ENCODE measurements around the gene SEMA3A. TPM values are rescaled to one million over a fixed set of nuclear protein-coding genes. Genes with fewer than 3 reads are reported as not detected.
"Not testable (repeated sequence)": the region's sequence is repeated elsewhere in the genome, so short reads cannot be mapped to it uniquely, and the experiment has no call there.

The SEMA3A gene
- total RNA-seq, 1 donor from 2014 or later: 1.7 TPM

GRCh38 chr7:84170646-84171045 is 23.9 kb downstream of the SEMA3A start:
- ATAC-seq: no peak
- intact Hi-C loops (cut with DNase I): no loop called here
- no peak for DNase-seq (ENCODE audit: missing footprints)

GRCh38 chr7:84162584-84162983 is 32.0 kb downstream of the SEMA3A start:
- ATAC-seq (no peak), DNase-seq (ENCODE audit: missing footprints) (no peak)
- intact Hi-C loops (cut with DNase I): no loop called here

GRCh38 chr7:84162125-84162524 is 32.5 kb downstream of the SEMA3A start:
- no peak for DNase-seq (ENCODE audit: missing footprints)
- intact Hi-C loops (cut with DNase I): no loop called here
- ATAC-seq: no peak

- DNase-seq (ENCODE audit: missing footprints) (no peak), ATAC-seq (no peak)
- intact Hi-C loops (cut with DNase I): no loop called here
These were observed 33.2 kb downstream of the SEMA3A start for GRCh38 chr7:84161398-84161797.

- DNase-seq (ENCODE audit: missing footprints) (no peak), ATAC-seq (no peak)
- intact Hi-C loops (cut with DNase I): no loop called here
These were observed 35.2 kb downstream of the SEMA3A start for GRCh38 chr7:84159435-84159834.

- no peak for DNase-seq (ENCODE audit: missing footprints)
- intact Hi-C loops (cut with DNase I): no loop called here
- no peak for ATAC-seq
These were observed 37.4 kb downstream of the SEMA3A start for GRCh38 chr7:84157171-84157570.

- ATAC-seq (no peak), DNase-seq (ENCODE audit: missing footprints) (no peak)
- intact Hi-C loops (cut with DNase I): no loop called here
These were observed 39.4 kb downstream of the SEMA3A start for GRCh38 chr7:84154991-84155781.

GRCh38 chr7:84152995-84153394 is 41.6 kb downstream of the SEMA3A start:
- intact Hi-C loops (cut with DNase I): no loop called here

GRCh38 chr7:84150370-84150769 is 44.2 kb downstream of the SEMA3A start:
- DNase-seq (ENCODE audit: missing footprints); intact Hi-C loops (cut with DNase I); ATAC-seq: not testable (repeated sequence)

More at GRCh38 chr7:84152995-84153394, 41.6 kb downstream of the SEMA3A start:
- DNase-seq (ENCODE audit: missing footprints): no peak
- ATAC-seq: no peak

- no peak for ATAC-seq
- no peak for DNase-seq (ENCODE audit: missing footprints)
- intact Hi-C loops (cut with DNase I): no loop called here
These were observed 45.0 kb downstream of the SEMA3A start for GRCh38 chr7:84149573-84149972.

GRCh38 chr7:84145892-84146291 is 48.7 kb downstream of the SEMA3A start:
- DNase-seq (ENCODE audit: missing footprints) (no peak), ATAC-seq (no peak)
- intact Hi-C loops (cut with DNase I): no loop called here

GRCh38 chr7:84144935-84145334 is 49.7 kb downstream of the SEMA3A start:
- no peak for DNase-seq (ENCODE audit: missing footprints)
- intact Hi-C loops (cut with DNase I): no loop called here
- no peak for ATAC-seq

GRCh38 chr7:84144480-84144879 is 50.1 kb downstream of the SEMA3A start:
- intact Hi-C loops (cut with DNase I): no loop called here
- ATAC-seq (no peak), DNase-seq (ENCODE audit: missing footprints) (no peak)

GRCh38 chr7:84142726-84143125 is 51.9 kb downstream of the SEMA3A start:
- intact Hi-C loops (cut with DNase I): no loop called here
- no peak for DNase-seq (ENCODE audit: missing footprints)

GRCh38 chr7:84139986-84140729 is 54.4 kb downstream of the SEMA3A start:
- no peak for ATAC-seq
- DNase-seq (ENCODE audit: missing footprints): no peak
- intact Hi-C loops (cut with DNase I): no loop called here

More at GRCh38 chr7:84142726-84143125, 51.9 kb downstream of the SEMA3A start:
- ATAC-seq: no peak

- intact Hi-C loops (cut with DNase I): no loop called here
- ATAC-seq (no peak), DNase-seq (ENCODE audit: missing footprints) (no peak)
These were observed 56.2 kb downstream of the SEMA3A start for GRCh38 chr7:84138411-84138810.

- ATAC-seq: no peak
- intact Hi-C loops (cut with DNase I): no loop called here
- DNase-seq (ENCODE audit: missing footprints): no peak
These were observed 56.8 kb downstream of the SEMA3A start for GRCh38 chr7:84137812-84138211.

- DNase-seq (ENCODE audit: missing footprints) (no peak), ATAC-seq (no peak)
- intact Hi-C loops (cut with DNase I): no loop called here
These were observed 57.8 kb downstream of the SEMA3A start for GRCh38 chr7:84136809-84137208.

- ATAC-seq (no peak), DNase-seq (ENCODE audit: missing footprints) (no peak)
- intact Hi-C loops (cut with DNase I): no loop called here
These were observed 58.3 kb downstream of the SEMA3A start for GRCh38 chr7:84136336-84136735.

GRCh38 chr7:84134169-84134568 is 60.4 kb downstream of the SEMA3A start:
- ATAC-seq (no peak), DNase-seq (ENCODE audit: missing footprints) (no peak)
- intact Hi-C loops (cut with DNase I): no loop called here

Data from Right ventricle myocardium inferior (tissue), 1 donor.